PC-9 (cell line): ENCODE measurements around the gene ADAMTSL1.

Experiments
- CTCF ChIP-seq: fragments of 200-600 bp; sonication (generic); conservative IDR thresholded peaks from 2 replicates; pipeline ENCODE4 v1.6.1; 2017; ENCODE audit warnings: mixed run types, antibody characterized with exemption, mild to moderate bottlenecking, moderate library complexity
- EZH2 ChIP-seq: fragments of 200-600 bp; sonication (generic); IDR thresholded peaks from 2 replicates; pipeline ENCODE4 v1.8.0; 2017; ENCODE audit warnings: antibody characterized with exemption, low read depth

- TF ChIP-seq EZH2, result no peak
- TF ChIP-seq CTCF, result no peak
These were observed 106.2 kb downstream of the ADAMTSL1 start for GRCh38 chr9:18580151-18580550.
